ENCODE data around the gene FZD1.
A peak's percentile ranks its signal among the peaks of the same experiment; 100 is the strongest.

Gene FZD1

GRCh38 chr7:91264046-91264923 lies at the start of gene FZD1:
Gene FZD1 (plus strand): TSS chr7:91264433. CDS start chr7:91264881, 448 bp downstream.
- DNase-seq: peak; percentile 98

GRCh38 chr7:91226411-91226810 lies 37.8 kb upstream of the FZD1 start:
- no peak for DNase-seq

GRCh38 chr7:91228327-91228726 lies 35.9 kb upstream of the FZD1 start:
- DNase-seq: no peak

GRCh38 chr7:91228927-91229558 lies 35.2 kb upstream of the FZD1 start:
- no peak for DNase-seq

- DNase-seq: no peak
These were observed 34.1 kb upstream of the FZD1 start for GRCh38 chr7:91230100-91230499.

- DNase-seq: no peak
These were observed 33.7 kb upstream of the FZD1 start for GRCh38 chr7:91230503-91230902.

- DNase-seq: no peak
These were observed 31.0 kb upstream of the FZD1 start for GRCh38 chr7:91233212-91233611.

GRCh38 chr7:91235211-91235832 lies 28.9 kb upstream of the FZD1 start:
- no peak for DNase-seq

- DNase-seq: no peak
These were observed 25.0 kb upstream of the FZD1 start for GRCh38 chr7:91239171-91239604.

GRCh38 chr7:91239772-91240171 lies 24.5 kb upstream of the FZD1 start:
- DNase-seq: no peak

GRCh38 chr7:91240376-91240941 lies 23.8 kb upstream of the FZD1 start:
- DNase-seq: no peak

- no peak for DNase-seq
These were observed 22.0 kb upstream of the FZD1 start for GRCh38 chr7:91242097-91242844.

GRCh38 chr7:91243591-91244301 lies 20.5 kb upstream of the FZD1 start:
- no peak for DNase-seq

- DNase-seq: no peak
These were observed 16.7 kb upstream of the FZD1 start for GRCh38 chr7:91247500-91247899.

- DNase-seq: no peak
These were observed 15.2 kb upstream of the FZD1 start for GRCh38 chr7:91248996-91249395.

GRCh38 chr7:91249506-91250233 lies 14.6 kb upstream of the FZD1 start:
- DNase-seq: no peak

- DNase-seq: no peak
These were observed 13.5 kb upstream of the FZD1 start for GRCh38 chr7:91250706-91251105.

GRCh38 chr7:91251877-91252276 lies 12.4 kb upstream of the FZD1 start:
- no peak for DNase-seq

- no peak for DNase-seq
These were observed 718 bp upstream of the FZD1 start for GRCh38 chr7:91263384-91264045.

GRCh38 chr7:91264924-91265681 lies 870 bp downstream of the FZD1 start:
- DNase-seq: peak; percentile 51

All from NCI-H2029 (cell line).